Fibroblast of lung (primary cell): ENCODE results near the gene EZH1. TPM values are rescaled to one million over a fixed set of nuclear protein-coding genes. Genes with fewer than 3 reads are reported as not detected.
A peak's percentile ranks its signal among the peaks of the same experiment; 100 is the strongest.

Experiments used
- DNase-seq, 2 donors: peaks; one replicate each; pipeline versions ENCODE4 v3.0.0 to v3.0.0-alpha.2; 2010; ENCODE audit warnings: low read depth in 2 of 2
- H2AFZ ChIP-seq: 2 replicates; pipeline ENCODE4 v1.5.1; 2012; ENCODE audit warnings: low read length, control low read depth, inconsistent platforms
- H3K27ac ChIP-seq: 2 replicates; pipeline ENCODE4 v1.5.1; 2011; ENCODE audit warnings: low read length, control low read depth; ENCODE audit not compliant: insufficient read depth
- H3K27me3 ChIP-seq: 2 replicates; pipeline ENCODE4 v1.5.1; 2011; ENCODE audit warnings: mild to moderate bottlenecking, low read length; ENCODE audit not compliant: control insufficient read depth, insufficient read depth
- H3K36me3 ChIP-seq: 2 replicates; pipeline ENCODE4 v1.5.1; 2011; ENCODE audit warnings: low read length; ENCODE audit not compliant: control insufficient read depth, insufficient read depth
- H3K4me1 ChIP-seq: 2 replicates; pipeline ENCODE4 v1.5.1; 2011; ENCODE audit warnings: low read length; ENCODE audit not compliant: control insufficient read depth, insufficient read depth; ENCODE audit errors: extremely low read depth
- H3K4me2 ChIP-seq: 2 replicates; pipeline ENCODE4 v1.5.1; 2011; ENCODE audit warnings: low read length, control low read depth; ENCODE audit not compliant: insufficient read depth; ENCODE audit errors: extremely low read depth
- H3K4me3 ChIP-seq, 4 experiments: fragments of 200-600 bp in 1 of 4; sonication (generic) in 1 of 4; replicated peaks in 1 of 4; 2 replicates each; pipeline ENCODE4 v1.5.1; 2011 to 2016; ENCODE audit warnings: low read length in 4 of 4, low read depth in 3 of 4, mild to moderate bottlenecking in 3 of 4, control low read depth in 2 of 4, inconsistent platforms in 1 of 4, mixed read lengths in 1 of 4; ENCODE audit not compliant: insufficient read depth in 1 of 4; ENCODE audit errors: control extremely low read depth in 1 of 4
- H3K79me2 ChIP-seq: 2 replicates; pipeline ENCODE4 v1.5.1; 2012; ENCODE audit warnings: mild to moderate bottlenecking, low read length, inconsistent platforms; ENCODE audit not compliant: control insufficient read depth, insufficient read depth
- H3K9ac ChIP-seq: 2 replicates; pipeline ENCODE4 v1.5.1; 2011; ENCODE audit warnings: mild to moderate bottlenecking, low read length, control low read depth; ENCODE audit not compliant: insufficient read depth
- H3K9me3 ChIP-seq: 2 replicates; pipeline ENCODE4 v1.5.1; 2012; ENCODE audit warnings: low read depth, low read length; ENCODE audit not compliant: control insufficient read depth, insufficient read depth
- H4K20me1 ChIP-seq: 2 replicates; pipeline ENCODE4 v1.5.1; 2011; ENCODE audit warnings: low read length; ENCODE audit not compliant: control insufficient read depth, insufficient read depth; ENCODE audit errors: extremely low read depth
- CTCF ChIP-seq, 2 donors: IDR thresholded peaks in 1 of 2; conservative IDR thresholded peaks in 1 of 2; 1 replicate in 1 of 2; 2 replicates in 1 of 2; pipeline ENCODE4 v1.5.1; 2011 to 2012; ENCODE audit warnings: low read length in 2 of 2, control low read depth in 1 of 2, inconsistent platforms in 1 of 2, low read depth in 1 of 2, mild to moderate bottlenecking in 1 of 2
- EZH2 ChIP-seq: IDR thresholded peaks from 2 replicates; pipeline ENCODE4 v1.5.1; 2012; ENCODE audit warnings: low read length, control low read depth, mild to moderate bottlenecking; ENCODE audit errors: missing control alignments
- polyA plus RNA-seq, 2 donors: library from polyadenylated mRNA; depleted of rRNA in 1 of 2; stranded (reverse) in 1 of 2; unstranded in 1 of 2; fragments of >200 nt; gene quantifications; 2 replicates each; pipeline ENCODE4 v1.2.1, GENCODE V29; 2011 to 2012; ENCODE audit warnings: missing spikeins in 1 of 2
- total RNA-seq: library from RNA; depleted of rRNA; stranded (reverse); fragments of >200 nt; gene quantifications from 2 replicates; pipeline ENCODE4 v1.2.1, GENCODE V29; 2014

Gene EZH1
- total and polyA plus RNA-seq, 2 donors (not counting 1 experiment from before 2014, with no cell fraction given), result 28.6 to 31.9 TPM

GRCh38 chr17:42751628-42752027 lies 6.8 kb upstream of the EZH1 start:
- no peak for DNase-seq
- H3K4me3 ChIP-seq, result no peak overlapping the region
- H4K20me1 ChIP-seq, result no peaks in the 10 kb centered on the region
- no peaks in the 10 kb centered on the region for H3K9me3 ChIP-seq
- no peak overlapping the region for H3K4me2 ChIP-seq
- H3K27me3 ChIP-seq, result peaks cover 19% of the 10 kb centered on the region
- H3K9ac ChIP-seq, result no peak overlapping the region
- H3K36me3 ChIP-seq, result no peaks in the 10 kb centered on the region
- no peak for TF ChIP-seq CTCF (conservative IDR thresholded peaks at IDR 0.05 in 1 of 2, IDR thresholded peaks at IDR 0.05 in 1 of 2; ENCODE audit: low read depth in 1 of 2, low read length in 2 of 2)
- no peak for TF ChIP-seq EZH2
- no peak overlapping the region for H3K27ac ChIP-seq
- H3K79me2 ChIP-seq, result no peaks in the 10 kb centered on the region
- H3K4me1 ChIP-seq, result no peaks in the 10 kb centered on the region
- H2AFZ ChIP-seq, result no peak overlapping the region

DNA sequence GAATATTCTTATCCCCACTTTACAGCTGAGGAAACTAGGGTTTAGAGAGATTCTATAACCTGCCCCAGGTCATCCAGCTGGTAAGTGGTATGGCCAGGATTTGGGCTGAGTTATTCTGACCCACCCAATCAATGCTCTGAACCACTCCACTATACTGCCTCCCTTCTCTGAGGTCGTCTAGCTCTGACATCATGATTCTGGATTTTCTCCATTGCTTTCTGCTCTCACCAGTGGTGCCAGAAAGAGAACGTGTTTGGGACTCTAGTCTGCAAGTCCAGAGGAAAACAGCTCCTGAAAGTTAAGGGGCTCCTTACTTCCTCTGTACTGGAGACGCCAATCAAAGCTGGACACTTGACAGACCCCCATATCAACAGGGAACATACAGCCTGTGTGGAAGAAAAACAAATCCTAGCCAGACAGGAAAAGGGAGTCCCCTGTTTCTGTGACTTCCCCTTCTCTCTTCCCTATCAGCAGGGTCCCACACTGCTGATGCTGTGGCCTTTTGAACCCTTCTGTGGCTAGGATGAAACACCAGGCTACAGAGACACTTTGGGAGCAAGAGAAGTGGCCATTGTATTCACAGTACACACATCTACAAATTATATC lies 6.0 kb upstream of the EZH1 start:
- H4K20me1 ChIP-seq, result no peaks in the 10 kb centered on the region
- no peaks in the 10 kb centered on the region for H3K79me2 ChIP-seq
- no peak overlapping the region for H3K9ac ChIP-seq
- peaks cover 17% of the 10 kb centered on the region for H3K27me3 ChIP-seq
- no peak overlapping the region for H2AFZ ChIP-seq
- no peaks in the 10 kb centered on the region for H3K4me1 ChIP-seq
- no peaks in the 10 kb centered on the region for H3K9me3 ChIP-seq
- no peak overlapping the region for H3K27ac ChIP-seq
- H3K4me3 ChIP-seq, result no peak overlapping the region
- no peak for DNase-seq
- no peak overlapping the region for H3K4me2 ChIP-seq
- TF ChIP-seq EZH2, result no peak
- TF ChIP-seq CTCF (conservative IDR thresholded peaks at IDR 0.05 in 1 of 2, IDR thresholded peaks at IDR 0.05 in 1 of 2; ENCODE audit: low read depth in 1 of 2, low read length in 2 of 2), result no peak
- no peaks in the 10 kb centered on the region for H3K36me3 ChIP-seq

GRCh38 chr17:42748908-42749798 lies 4.3 kb upstream of the EZH1 start:
- Histone ChIP-seq H3K4me2 (no peak overlapping the region), H3K9ac (no peak overlapping the region), H3K4me3 (no peak overlapping the region), H4K20me1 (no peaks in the 10 kb centered on the region), H3K9me3 (no peaks in the 10 kb centered on the region), H3K27ac (no peak overlapping the region), H2AFZ (no peak overlapping the region), H3K4me1 (no peaks in the 10 kb centered on the region), H3K36me3 (no peaks in the 10 kb centered on the region), H3K79me2 (peaks cover 3% of the 10 kb centered on the region), H3K27me3 (peaks cover 9% of the 10 kb centered on the region)
- DNase-seq, result peak in 1 of 2 donors; percentile 32
- TF ChIP-seq EZH2, result peak; percentile 28
- TF ChIP-seq CTCF (conservative IDR thresholded peaks at IDR 0.05 in 1 of 2, IDR thresholded peaks at IDR 0.05 in 1 of 2; ENCODE audit: low read depth in 1 of 2, low read length in 2 of 2), result no peak
